Activated naive CD4-positive, alpha-beta T cell (primary cell): ENCODE measurements around the gene CCNG2.

Experiments
- DNase-seq, 4 experiments: peaks; one replicate each; lab custom pipeline; 2025; lab: John Stamatoyannopoulos, UW

The CCNG2 gene

DNA sequence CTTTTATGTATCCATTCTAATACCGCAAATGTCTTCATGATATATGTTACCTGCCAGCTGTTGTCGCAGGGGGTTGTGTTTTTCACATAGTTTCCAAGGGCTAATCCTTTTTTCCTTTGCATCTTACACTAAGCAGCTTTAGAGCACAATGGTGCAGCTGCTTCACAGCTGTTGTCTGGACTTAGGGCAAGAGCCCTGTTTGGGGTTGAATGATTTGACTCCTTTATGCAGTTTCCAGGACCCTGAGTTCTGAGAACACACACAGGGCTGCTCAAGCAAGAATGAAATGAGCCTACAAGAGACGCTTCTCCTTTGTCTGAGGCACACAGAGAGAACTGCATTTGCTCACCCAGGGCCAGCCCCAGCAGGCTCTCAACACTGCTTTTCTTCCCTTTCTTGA is 20.2 kb downstream of the CCNG2 start:
- no peak for DNase-seq

GRCh38 chr4:77178560-77178959 is 21.6 kb downstream of the CCNG2 start:
- no peak for DNase-seq

- DNase-seq = no peak
These were observed 22.5 kb downstream of the CCNG2 start for GRCh38 chr4:77179519-77179918.

DNA sequence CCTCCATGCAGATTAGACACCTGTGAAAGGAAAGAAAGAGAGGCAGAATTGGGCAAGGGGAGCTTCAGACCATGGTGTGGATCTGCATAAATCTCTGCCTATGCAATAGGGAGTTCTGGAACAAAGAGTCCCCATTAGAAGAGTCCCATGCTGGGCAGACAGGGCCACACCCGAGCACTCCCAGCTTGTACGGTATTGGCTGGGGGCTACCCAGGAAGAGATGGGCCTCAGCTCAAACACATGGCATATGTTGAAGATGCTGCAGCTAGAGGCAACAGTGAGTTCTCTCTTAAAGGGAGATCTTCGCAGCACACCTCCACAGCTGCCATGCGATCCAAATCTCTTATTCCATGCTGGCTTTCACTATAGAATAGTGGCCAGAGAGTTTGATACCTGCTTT is 24.7 kb downstream of the CCNG2 start:
- DNase-seq = no peak

- DNase-seq = no peak
These were observed 26.9 kb downstream of the CCNG2 start for GRCh38 chr4:77183777-77184420.

DNA sequence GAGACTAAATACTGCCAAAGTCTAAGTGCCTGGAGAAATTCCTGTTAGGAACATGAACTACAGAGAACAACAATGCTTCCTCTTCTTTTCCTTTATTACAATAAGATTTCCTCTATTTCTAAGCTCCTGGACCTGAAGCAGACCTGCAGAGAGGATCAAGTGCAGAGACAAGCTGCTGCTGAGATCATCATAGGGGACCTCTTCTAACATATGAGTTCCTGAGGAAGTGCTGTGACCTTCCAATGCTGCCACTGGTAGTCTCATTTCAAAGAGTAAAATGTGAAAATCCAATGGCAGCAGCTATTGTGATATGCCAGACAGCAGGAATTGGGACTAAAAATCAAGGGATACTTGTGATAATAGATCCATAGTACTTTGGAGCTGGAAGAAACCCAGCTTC is 28.0 kb downstream of the CCNG2 start:
- no peak for DNase-seq

- no peak for DNase-seq
These were observed 28.7 kb downstream of the CCNG2 start for GRCh38 chr4:77185686-77186085.

GRCh38 chr4:77187322-77187721 is 30.3 kb downstream of the CCNG2 start:
- DNase-seq = no peak

- no peak for DNase-seq
These were observed 31.7 kb downstream of the CCNG2 start for GRCh38 chr4:77188498-77189220.

- no peak for DNase-seq
These were observed 32.4 kb downstream of the CCNG2 start for GRCh38 chr4:77189412-77189811.

GRCh38 chr4:77190053-77190452 is 33.0 kb downstream of the CCNG2 start:
- DNase-seq = no peak

- DNase-seq = no peak
These were observed 36.0 kb downstream of the CCNG2 start for GRCh38 chr4:77193046-77193445.

DNA sequence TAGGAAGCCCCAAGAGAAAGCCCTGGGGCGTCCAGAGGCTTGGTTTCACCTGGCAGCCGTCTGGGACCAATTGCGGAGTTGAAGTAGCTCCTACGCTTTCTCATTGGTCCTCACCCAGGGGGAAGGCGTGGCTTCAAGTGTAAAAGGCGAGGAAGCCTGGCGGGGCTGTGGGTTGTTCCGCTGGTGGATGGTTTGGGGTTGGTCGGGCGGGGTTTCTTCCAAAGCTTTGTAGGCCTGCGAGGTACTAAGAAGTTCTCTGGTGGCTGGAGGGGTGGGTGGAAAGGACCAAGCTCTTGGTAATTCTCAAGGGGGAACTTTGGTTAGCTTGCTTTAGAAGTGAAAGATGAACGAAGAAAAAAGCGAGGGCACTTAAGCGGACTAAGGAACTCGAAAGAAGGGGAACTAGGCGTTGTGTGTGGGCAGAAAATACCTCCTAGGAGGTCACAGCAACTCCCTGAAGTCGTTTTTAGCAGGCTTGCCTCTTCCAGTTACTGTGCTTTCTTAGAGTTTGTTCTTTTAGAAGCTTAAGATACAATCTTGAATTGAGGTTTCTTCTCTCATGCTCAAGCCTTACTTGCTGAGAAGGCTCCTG is 36.6 kb downstream of the CCNG2 start:
- peak; percentile 16 to 65 (median 44) for DNase-seq

DNA sequence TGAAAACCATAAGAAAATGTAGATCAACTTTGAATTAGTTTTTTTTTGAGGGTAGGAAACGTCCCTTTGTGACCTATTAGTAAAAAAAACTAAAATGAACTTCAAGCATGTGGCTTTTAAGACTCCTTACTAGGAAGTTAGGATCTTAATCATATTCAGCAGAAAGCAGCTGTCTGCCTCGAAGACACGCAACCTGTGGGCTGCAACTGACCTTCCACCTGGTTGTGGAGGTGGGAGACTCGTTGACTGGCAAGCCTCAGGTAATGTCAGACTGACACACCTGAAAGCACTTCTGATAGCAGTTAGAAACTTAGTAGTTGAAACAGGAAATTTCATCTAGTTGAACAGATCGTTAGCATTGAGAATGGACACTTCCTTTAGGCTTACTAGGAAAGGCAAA is 37.4 kb downstream of the CCNG2 start:
- DNase-seq = no peak

- no peak for DNase-seq
These were observed 38.0 kb downstream of the CCNG2 start for GRCh38 chr4:77194989-77195388.

GRCh38 chr4:77196866-77197265 is 39.9 kb downstream of the CCNG2 start:
- DNase-seq = no peak

- DNase-seq = no peak
These were observed 40.4 kb downstream of the CCNG2 start for GRCh38 chr4:77197361-77197760.

- no peak for DNase-seq
These were observed 40.8 kb downstream of the CCNG2 start for GRCh38 chr4:77197831-77198230.

- no peak for DNase-seq
These were observed 42.3 kb downstream of the CCNG2 start for GRCh38 chr4:77199276-77199675.

- no peak for DNase-seq
These were observed 42.7 kb downstream of the CCNG2 start for GRCh38 chr4:77199701-77200100.

- no peak for DNase-seq
These were observed 44.3 kb downstream of the CCNG2 start for GRCh38 chr4:77201343-77201742.

GRCh38 chr4:77201857-77202256 is 44.9 kb downstream of the CCNG2 start:
- no peak for DNase-seq

GRCh38 chr4:77202491-77202890 is 45.5 kb downstream of the CCNG2 start:
- no peak for DNase-seq
